Naive thymus-derived CD4-positive, alpha-beta T cell (primary cell): ENCODE measurements around the gene GNG4. TPM values are rescaled to one million over a fixed set of nuclear protein-coding genes. Genes with fewer than 3 reads are reported as not detected.
A peak's percentile ranks its signal among the peaks of the same experiment; 100 is the strongest.
"Not testable (repeated sequence)": the region's sequence is repeated elsewhere in the genome, so short reads cannot be mapped to it uniquely, and the experiment has no call there.

ENCODE experiments used
- ATAC-seq: fragments of 150-1000 bp; cut with Tn5 transposase; 2 replicates; pipeline ENCODE4 v1.10.0; 2021; ENCODE audit warnings: mild to moderate bottlenecking, moderate library complexity
- CTCF ChIA-PET: fragments of 350-600 bp; sonication (Branson Sonifier 250); formaldehyde crosslinking; loops from one replicate; lab custom pipeline; 2021; ENCODE audit warnings: antibody characterized with exemption; lab: Charles Lee
- POLR2A ChIA-PET: fragments of 350-600 bp; sonication (Branson Sonifier 250); formaldehyde crosslinking; loops from one replicate; lab custom pipeline; 2021; ENCODE audit warnings: antibody characterized with exemption, inconsistent platforms; lab: Charles Lee
- DNase-seq, 9 donors: peaks; one replicate each; pipeline versions ENCODE4 v3.0.0 to v3.0.0-alpha.2; 2020 to 2022; ENCODE audit warnings: mixed read lengths in 1 of 9
- H3K27ac ChIP-seq: one replicate; pipeline ENCODE4 v1.7.0; 2013; ENCODE audit warnings: mild to moderate bottlenecking, low read depth, low read length, moderate library complexity
- H3K27me3 ChIP-seq, 2 donors: one replicate each; pipeline ENCODE4 v1.7.0; 2013; ENCODE audit warnings: low read length in 2 of 2, mild to moderate bottlenecking in 2 of 2, moderate library complexity in 2 of 2; ENCODE audit not compliant: control insufficient read depth in 2 of 2, insufficient read depth in 2 of 2
- H3K36me3 ChIP-seq, 3 experiments: 1 replicate in 2 of 3; 2 replicates in 1 of 3; pipeline ENCODE4 v1.7.0; 2013; ENCODE audit warnings: low read length in 3 of 3, mild to moderate bottlenecking in 3 of 3, moderate library complexity in 1 of 3; ENCODE audit not compliant: insufficient read depth in 3 of 3, control insufficient read depth in 2 of 3
- H3K4me1 ChIP-seq, 2 donors: one replicate each; pipeline ENCODE4 v1.7.0; 2013; ENCODE audit warnings: low read length in 2 of 2, mild to moderate bottlenecking in 2 of 2, moderate library complexity in 1 of 2; ENCODE audit not compliant: control insufficient read depth in 2 of 2, insufficient read depth in 2 of 2
- H3K4me3 ChIP-seq: 2 replicates; pipeline ENCODE4 v1.7.0; 2013; ENCODE audit warnings: mild to moderate bottlenecking, low read length
- H3K9me3 ChIP-seq, 3 experiments: 1 replicate in 2 of 3; 2 replicates in 1 of 3; pipeline ENCODE4 v1.7.0; 2013; ENCODE audit warnings: low read length in 3 of 3; ENCODE audit not compliant: control insufficient read depth in 2 of 3
- H3K27ac Mint-ChIP-seq, 9 donors: one replicate each; pipeline ENCODE4 v1.8.0; 2020 to 2022; ENCODE audit warnings: mixed read lengths in 9 of 9, mild to moderate bottlenecking in 8 of 9, moderate library complexity in 5 of 9, inconsistent platforms in 2 of 9
- H3K27me3 Mint-ChIP-seq, 5 donors: one replicate each; pipeline ENCODE4 v1.8.0; 2021 to 2022; ENCODE audit warnings: mixed read lengths in 5 of 5, mild to moderate bottlenecking in 1 of 5
- H3K36me3 Mint-ChIP-seq, 5 donors: one replicate each; pipeline ENCODE4 v1.8.0; 2020 to 2022; ENCODE audit warnings: mixed read lengths in 5 of 5, mild to moderate bottlenecking in 3 of 5, inconsistent platforms in 1 of 5
- H3K4me1 Mint-ChIP-seq, 7 donors: one replicate each; pipeline ENCODE4 v1.8.0; 2020 to 2022; ENCODE audit warnings: mixed read lengths in 7 of 7, mild to moderate bottlenecking in 3 of 7, inconsistent platforms in 1 of 7
- H3K4me3 Mint-ChIP-seq, 10 donors: one replicate each; pipeline ENCODE4 v1.8.0; 2020 to 2022; ENCODE audit warnings: mild to moderate bottlenecking in 10 of 10, mixed read lengths in 10 of 10, moderate library complexity in 6 of 10, inconsistent platforms in 2 of 10
- H3K9me3 Mint-ChIP-seq, 11 donors: one replicate each; pipeline ENCODE4 v1.8.0; 2020 to 2022; ENCODE audit warnings: mixed read lengths in 11 of 11, mild to moderate bottlenecking in 4 of 11, inconsistent platforms in 1 of 11, moderate library complexity in 1 of 11
- intact Hi-C, 2 donors: fragments of 100-400 bp; cut with micrococcal nuclease; formaldehyde crosslinking; loops; one replicate each; pipeline ENCODE4 v1.15.1; 2023
- polyA plus RNA-seq, 2 donors: library from polyadenylated mRNA; unstranded; fragments of 300-500 nt; fragmentation: Illumina TruSeq; gene quantifications; one replicate each; pipeline ENCODE4 v1.2.3, GENCODE V29; 2021
- total RNA-seq, 6 experiments: library from RNA in 5 of 6; stranded (reverse) in 5 of 6; gene quantifications; 1 replicate in 5 of 6; 2 replicates in 1 of 6; pipeline ENCODE4 v1.2.3 and lab custom pipeline; 2021 to 2026

GNG4 gene
- total and polyA plus RNA-seq, 7 experiments from 2014 or later: 0.17 to 2.3 TPM; not detected in 5

GRCh38 chr1:235557495-235557894 lies 92.1 kb downstream of the GNG4 start:
- no peaks in the 10 kb centered on the region for H3K4me1 Mint-ChIP-seq
- ChIA-PET CTCF (no interaction called here), POLR2A (no interaction called here)
- Histone ChIP-seq H3K4me3 (no peak overlapping the region), H3K27me3 (no peaks in the 10 kb centered on the region), H3K9me3 (no peaks in the 10 kb centered on the region), H3K27ac (no peak overlapping the region), H3K4me1 (no peaks in the 10 kb centered on the region), H3K36me3 (no peaks in the 10 kb centered on the region)
- intact Hi-C loops: no loop called here
- H3K36me3 Mint-ChIP-seq: peaks cover 0 to 4% (median 0%) of the 10 kb centered on the region in 5 donors
- H3K4me3 Mint-ChIP-seq: no peak overlapping the region
- DNase-seq (no peak), ATAC-seq (no peak)
- no peak overlapping the region for H3K27ac Mint-ChIP-seq
- H3K27me3 Mint-ChIP-seq: peaks cover 0 to 4% (median 0%) of the 10 kb centered on the region in 5 donors
- no peaks in the 10 kb centered on the region for H3K9me3 Mint-ChIP-seq

- ChIA-PET CTCF (no interaction called here), POLR2A (no interaction called here)
- intact Hi-C loops: no loop called here
- Histone ChIP-seq H3K4me3 (no peak overlapping the region), H3K27me3 (no peaks in the 10 kb centered on the region), H3K9me3 (no peaks in the 10 kb centered on the region), H3K36me3 (no peaks in the 10 kb centered on the region), H3K4me1 (no peaks in the 10 kb centered on the region), H3K27ac (no peak overlapping the region)
- Mint-ChIP-seq H3K27me3 (peaks cover 0 to 4% (median 0%) of the 10 kb centered on the region in 5 donors), H3K4me3 (no peak overlapping the region), H3K27ac (no peak overlapping the region), H3K36me3 (peaks cover 0 to 4% (median 0%) of the 10 kb centered on the region in 5 donors), H3K9me3 (no peaks in the 10 kb centered on the region), H3K4me1 (no peaks in the 10 kb centered on the region)
- DNase-seq: no peak
- ATAC-seq: no peak
These were observed 92.8 kb downstream of the GNG4 start for GRCh38 chr1:235556807-235557206.

DNA sequence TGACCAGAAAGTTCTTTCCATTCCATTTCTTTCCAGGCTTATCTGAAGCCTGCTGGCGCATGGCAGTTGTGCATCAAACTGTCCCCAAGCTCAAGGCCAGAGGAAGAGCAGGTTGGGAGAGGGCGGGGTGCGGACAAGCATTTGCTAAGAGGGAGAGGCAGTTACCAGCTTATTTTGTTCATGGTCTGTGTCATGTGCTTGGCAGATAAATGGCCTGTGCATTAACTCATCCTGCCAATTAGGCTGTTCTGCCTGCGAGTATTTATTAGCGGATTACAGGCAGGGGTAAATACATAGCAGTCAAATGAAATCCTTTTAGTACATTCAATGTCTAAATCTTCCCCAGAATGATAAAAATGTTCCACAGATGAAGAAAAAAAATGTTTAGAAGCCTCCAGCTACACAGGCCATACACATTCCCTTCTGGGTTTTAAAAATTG lies 96.5 kb downstream of the GNG4 start:
- Mint-ChIP-seq H3K4me3 (no peak overlapping the region), H3K9me3 (peaks cover 0 to 2% (median 0%) of the 10 kb centered on the region in 11 donors), H3K36me3 (peaks cover 0 to 4% (median 0%) of the 10 kb centered on the region in 5 donors), H3K4me1 (no peaks in the 10 kb centered on the region), H3K27ac (no peak overlapping the region), H3K27me3 (peaks cover 0 to 8% (median 0%) of the 10 kb centered on the region in 5 donors)
- Histone ChIP-seq H3K4me1 (no peaks in the 10 kb centered on the region), H3K9me3 (no peaks in the 10 kb centered on the region), H3K27ac (no peak overlapping the region), H3K27me3 (no peaks in the 10 kb centered on the region), H3K36me3 (no peaks in the 10 kb centered on the region), H3K4me3 (no peak overlapping the region)
- intact Hi-C loops: no loop called here
- no peak for ATAC-seq
- ChIA-PET POLR2A (no interaction called here), CTCF (no interaction called here)
- no peak for DNase-seq

- Mint-ChIP-seq H3K27me3 (peaks cover 0 to 13% (median 0%) of the 10 kb centered on the region in 5 donors), H3K27ac (no peak overlapping the region), H3K36me3 (peaks cover 0 to 4% (median 0%) of the 10 kb centered on the region in 5 donors), H3K4me3 (no peak overlapping the region), H3K4me1 (no peaks in the 10 kb centered on the region), H3K9me3 (peaks cover 0 to 2% (median 0%) of the 10 kb centered on the region in 11 donors)
- ChIA-PET POLR2A (no interaction called here), CTCF (no interaction called here)
- H3K9me3 ChIP-seq: no peaks in the 10 kb centered on the region
- H3K4me1 ChIP-seq: no peaks in the 10 kb centered on the region
- no peak for DNase-seq
- H3K36me3 ChIP-seq: no peaks in the 10 kb centered on the region
- H3K4me3 ChIP-seq: no peak overlapping the region
- no peak overlapping the region for H3K27ac ChIP-seq
- intact Hi-C loops: no loop called here
- no peak for ATAC-seq
- no peaks in the 10 kb centered on the region for H3K27me3 ChIP-seq
These were observed 97.4 kb downstream of the GNG4 start for GRCh38 chr1:235552146-235552716.

DNA sequence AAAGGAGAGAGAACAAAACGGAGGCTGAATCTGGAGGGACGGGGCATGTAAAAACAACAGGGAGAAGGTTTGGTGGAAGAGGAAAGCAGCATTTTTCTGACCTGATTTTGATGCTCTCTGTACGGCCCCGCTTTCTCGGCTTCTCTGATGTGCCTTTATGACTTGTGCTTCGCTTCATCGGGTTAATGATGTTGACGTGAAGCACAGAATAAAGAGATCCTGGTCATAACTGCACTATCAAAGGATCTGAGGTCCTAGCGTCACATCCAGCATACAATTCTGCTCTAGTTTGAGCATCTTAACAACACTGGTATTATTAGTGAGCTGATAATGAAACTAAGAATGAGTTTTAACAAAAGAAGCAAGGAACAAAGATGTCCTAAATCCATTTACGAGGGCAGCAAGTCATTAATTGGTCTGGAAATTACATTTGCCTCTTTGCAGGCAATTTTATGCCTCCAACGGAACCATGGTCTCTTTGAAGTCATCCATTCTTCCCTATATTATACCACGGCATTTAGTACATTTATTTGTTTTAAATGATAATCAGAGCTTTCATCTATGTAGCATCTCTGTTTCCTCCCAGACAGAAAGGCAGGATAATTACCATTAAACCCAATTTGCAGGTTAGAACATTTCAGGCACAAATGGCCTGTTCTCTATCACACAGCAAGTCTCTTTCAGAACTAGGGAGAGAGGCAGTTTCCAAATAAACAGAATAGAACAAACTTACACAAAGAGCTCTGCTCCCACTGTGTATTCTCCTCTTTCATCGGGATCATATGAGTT lies 100.0 kb downstream of the GNG4 start:
- no peaks in the 10 kb centered on the region for H3K27me3 ChIP-seq
- Mint-ChIP-seq H3K4me1 (no peaks in the 10 kb centered on the region), H3K9me3 (peaks cover 0 to 2% (median 0%) of the 10 kb centered on the region in 11 donors), H3K4me3 (no peak overlapping the region), H3K36me3 (peaks cover 0 to under 1% (median 0%) of the 10 kb centered on the region in 5 donors), H3K27ac (no peak overlapping the region), H3K27me3 (peaks cover 0 to 20% (median 0%) of the 10 kb centered on the region in 5 donors)
- H3K9me3 ChIP-seq: no peaks in the 10 kb centered on the region
- DNase-seq (no peak), ATAC-seq (no peak)
- ChIA-PET CTCF (no interaction called here), POLR2A (no interaction called here)
- intact Hi-C loops: no loop called here
- H3K27ac ChIP-seq: no peak overlapping the region
- H3K4me1 ChIP-seq: no peaks in the 10 kb centered on the region
- no peak overlapping the region for H3K4me3 ChIP-seq
- no peaks in the 10 kb centered on the region for H3K36me3 ChIP-seq

GRCh38 chr1:235546369-235547155 lies 103.0 kb downstream of the GNG4 start:
- POLR2A ChIA-PET: interaction anchor here (0.6 kb wide), 1 partner anchor 113 kb away, joined by 3 read pairs; no protein-coding TSS in a partner anchor
- CTCF ChIA-PET, H3K36me3 Mint-ChIP-seq, H3K9me3 Mint-ChIP-seq, H3K4me1 ChIP-seq, H3K4me3 Mint-ChIP-seq, H3K4me1 Mint-ChIP-seq, DNase-seq, H3K36me3 ChIP-seq, H3K27me3 ChIP-seq, intact Hi-C loops, H3K27ac Mint-ChIP-seq, H3K4me3 ChIP-seq, H3K9me3 ChIP-seq, H3K27ac ChIP-seq: not testable (repeated sequence)
- H3K27me3 Mint-ChIP-seq: peaks cover 0 to 20% (median 4%) of the 10 kb centered on the region in 5 donors
- ATAC-seq: peak; percentile 70
